SH-SY5Y (cell line): Measurements from ENCODE around the gene TRIM67.

Experiments used
- GATA2 ChIP-seq: IDR thresholded peaks from 2 replicates; pipeline ENCODE4 v1.6.1; 2011; ENCODE audit warnings: mild to moderate bottlenecking, low read depth, low read length
- GATA3 ChIP-seq: IDR thresholded peaks from 2 replicates; pipeline ENCODE4 v1.6.1; 2011; ENCODE audit warnings: low read depth, mild to moderate bottlenecking, low read length, moderate library complexity

DNA sequence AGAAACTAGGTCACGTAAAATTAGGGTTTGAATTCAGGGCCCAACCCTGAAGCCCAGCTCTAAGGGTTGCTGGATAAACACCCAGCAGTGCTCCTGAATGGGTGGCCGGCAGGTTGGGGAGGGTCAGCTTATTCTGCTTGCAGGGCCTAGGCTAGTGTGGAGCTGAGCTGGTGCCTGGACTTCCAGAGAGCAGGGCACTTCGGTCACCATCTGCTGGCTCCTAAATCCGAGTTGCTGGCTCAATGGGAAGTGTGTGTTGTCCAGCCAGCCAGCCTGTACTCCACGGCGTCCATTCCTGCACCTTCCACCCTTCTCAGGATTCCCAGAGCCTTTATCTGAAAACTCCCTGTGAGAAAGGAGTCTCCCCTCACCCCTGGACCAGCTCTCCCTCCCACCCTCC lies 23.0 kb downstream of the TRIM67 start:
- TF ChIP-seq GATA2 = no peak
- TF ChIP-seq GATA3 = no peak
